Sigmoid colon (tissue), 4 donors: ENCODE data around the gene PLEKHG2.

Experiments used
- EP300 ChIP-seq, 4 donors: sonication (generic); formaldehyde crosslinking; IDR thresholded peaks; one replicate each; pipeline ENCODE4 v1.6.1; 2017; ENCODE audit warnings: antibody characterized with exemption in 4 of 4
- POLR2A ChIP-seq, 2 donors: fragments of 450-650 bp; IDR thresholded peaks; one replicate each; pipeline ENCODE4 v1.6.1; 2016; ENCODE audit warnings: antibody characterized with exemption in 2 of 2, mild to moderate bottlenecking in 2 of 2, moderate library complexity in 2 of 2
- POLR2AphosphoS5 ChIP-seq, 4 donors: sonication (generic); formaldehyde crosslinking; IDR thresholded peaks; one replicate each; pipeline ENCODE4 v1.6.1; 2017; ENCODE audit warnings: antibody characterized with exemption in 4 of 4
- TF ChIP-seq, protein P1 (sequence below), 4 experiments: fragments of 450-650 bp in 3 of 4; fragments of 200-600 bp in 1 of 4; IDR thresholded peaks; one replicate each; pipeline ENCODE4 v1.5.1; 2016 to 2019; ENCODE audit warnings: antibody characterized with exemption in 4 of 4, mild to moderate bottlenecking in 3 of 4, moderate library complexity in 2 of 4

DNA sequence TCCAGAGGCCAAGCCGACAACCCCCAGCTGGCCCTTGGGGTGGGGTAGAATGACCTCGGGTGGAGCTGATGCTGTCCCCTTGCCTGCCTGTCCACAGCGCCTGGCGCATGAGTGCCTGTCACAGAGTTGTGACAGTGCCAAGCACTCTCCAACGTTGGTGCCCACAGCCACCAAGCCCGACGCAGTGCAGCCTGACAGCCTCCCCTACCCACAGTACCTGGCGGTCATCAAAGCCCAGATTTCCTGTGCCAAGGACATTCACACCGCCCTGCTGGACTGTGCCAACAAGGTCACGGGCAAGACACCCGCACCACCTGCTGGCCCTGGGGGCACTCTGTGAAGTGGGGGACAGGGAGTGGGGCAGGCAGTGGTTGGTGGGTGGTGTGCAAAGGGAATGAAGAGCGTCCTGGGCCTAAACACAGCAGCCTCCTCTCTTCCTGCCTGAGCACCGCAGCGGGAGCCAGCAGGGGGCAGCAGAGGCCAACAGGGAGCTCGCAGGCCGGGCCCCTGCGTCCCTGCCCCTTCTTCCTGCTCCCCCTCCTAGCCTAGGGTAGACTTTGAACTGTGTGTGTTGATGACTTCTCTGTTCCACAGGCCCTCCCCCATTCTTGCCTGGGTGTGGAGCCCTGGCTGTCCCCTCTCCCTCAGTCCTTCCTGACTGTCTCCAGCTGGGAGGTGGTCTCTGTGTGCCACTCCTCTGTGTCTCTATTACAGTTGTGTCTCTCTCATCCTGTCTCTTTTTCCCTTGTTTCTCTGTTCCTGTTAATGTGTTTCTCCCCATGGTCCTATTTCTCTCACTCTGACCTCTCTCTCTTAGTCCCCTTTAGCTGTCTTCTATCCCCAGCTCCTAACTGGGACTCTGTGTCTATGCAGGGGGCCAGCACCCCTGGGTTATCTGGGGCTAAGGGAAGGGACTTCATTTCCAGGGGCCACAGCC, 14.8 kb upstream of the PLEKHG2 start:
- peak in 3 of 4 donors; percentile 29 to 57 (median 41) for TF ChIP-seq POLR2AphosphoS5 (IDR thresholded peaks at IDR 0.05)
- TF ChIP-seq, protein P1, sequence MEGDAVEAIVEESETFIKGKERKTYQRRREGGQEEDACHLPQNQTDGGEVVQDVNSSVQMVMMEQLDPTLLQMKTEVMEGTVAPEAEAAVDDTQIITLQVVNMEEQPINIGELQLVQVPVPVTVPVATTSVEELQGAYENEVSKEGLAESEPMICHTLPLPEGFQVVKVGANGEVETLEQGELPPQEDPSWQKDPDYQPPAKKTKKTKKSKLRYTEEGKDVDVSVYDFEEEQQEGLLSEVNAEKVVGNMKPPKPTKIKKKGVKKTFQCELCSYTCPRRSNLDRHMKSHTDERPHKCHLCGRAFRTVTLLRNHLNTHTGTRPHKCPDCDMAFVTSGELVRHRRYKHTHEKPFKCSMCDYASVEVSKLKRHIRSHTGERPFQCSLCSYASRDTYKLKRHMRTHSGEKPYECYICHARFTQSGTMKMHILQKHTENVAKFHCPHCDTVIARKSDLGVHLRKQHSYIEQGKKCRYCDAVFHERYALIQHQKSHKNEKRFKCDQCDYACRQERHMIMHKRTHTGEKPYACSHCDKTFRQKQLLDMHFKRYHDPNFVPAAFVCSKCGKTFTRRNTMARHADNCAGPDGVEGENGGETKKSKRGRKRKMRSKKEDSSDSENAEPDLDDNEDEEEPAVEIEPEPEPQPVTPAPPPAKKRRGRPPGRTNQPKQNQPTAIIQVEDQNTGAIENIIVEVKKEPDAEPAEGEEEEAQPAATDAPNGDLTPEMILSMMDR (IDR thresholded peaks at IDR 0.05): peak in 3 of 4 experiments; percentile 97 to 98 (median 97)
- TF ChIP-seq POLR2A (IDR thresholded peaks at IDR 0.05): peak in 1 of 2 donors; percentile 48
- TF ChIP-seq EP300 (IDR thresholded peaks at IDR 0.05): no peak
